HG03520 (cell line): ENCODE data around the gene TGFBR3.

Source experiments
- ATAC-seq: cut with Tn5 transposase; IDR thresholded peaks from one replicate; pipeline ENCODE4 v1.9.1; 2021; ENCODE audit warnings: mild to moderate bottlenecking, moderate library complexity; ENCODE audit not compliant: unreplicated experiment

The TGFBR3 gene

DNA sequence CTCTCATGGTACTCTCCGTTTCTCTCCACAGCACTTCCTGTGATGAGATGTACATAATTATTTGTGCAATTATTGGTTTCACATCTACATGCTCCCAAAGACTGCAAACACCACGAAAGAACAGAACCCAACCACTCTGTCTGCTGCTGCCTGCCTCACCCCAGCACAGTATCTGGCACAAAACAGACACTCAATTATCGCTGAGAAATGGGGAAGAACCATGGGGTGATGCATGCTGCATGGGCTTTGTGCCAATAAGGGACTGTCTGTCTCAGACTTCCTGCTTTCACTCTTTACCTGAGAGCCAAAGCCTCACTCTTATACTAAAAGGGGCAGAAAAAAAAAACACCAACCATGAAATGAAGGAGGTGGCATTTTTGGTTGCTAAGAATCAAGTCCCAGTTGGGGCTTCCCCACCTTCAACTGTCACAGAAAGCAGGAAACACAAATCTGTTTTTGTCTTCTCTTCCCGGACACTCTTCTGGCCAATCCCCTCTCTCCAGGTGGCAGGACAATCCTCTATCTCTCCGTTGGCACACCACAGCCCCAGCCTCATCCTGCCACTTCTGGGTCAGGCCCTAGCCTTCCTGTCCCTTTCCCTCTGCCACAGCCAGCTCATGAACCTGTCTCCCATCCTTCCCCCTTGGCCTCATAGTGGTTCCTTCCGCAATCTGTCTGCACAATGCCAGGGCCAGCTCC, 82.0 kb downstream of the TGFBR3 start:
- peak; percentile 75 for ATAC-seq

DNA sequence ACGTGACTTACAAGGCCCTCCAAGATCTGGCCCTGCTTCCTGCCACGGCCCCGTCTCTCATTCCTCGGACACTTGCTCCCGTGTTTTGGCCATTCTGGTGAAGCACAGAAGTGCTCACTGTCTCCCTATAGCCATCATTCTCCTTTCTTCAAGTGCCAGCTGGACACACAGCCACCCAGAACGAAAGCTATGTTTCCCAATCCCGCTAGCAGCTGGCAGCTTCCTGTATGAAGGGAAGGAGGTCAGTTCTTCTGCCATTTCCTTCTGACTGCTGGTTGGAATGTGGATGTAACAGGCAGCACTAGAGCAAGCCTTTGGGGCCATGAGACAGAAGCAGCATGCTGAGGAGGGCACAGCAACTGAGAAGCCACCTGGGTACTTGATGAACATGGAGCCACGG, 82.8 kb downstream of the TGFBR3 start:
- no peak for ATAC-seq

DNA sequence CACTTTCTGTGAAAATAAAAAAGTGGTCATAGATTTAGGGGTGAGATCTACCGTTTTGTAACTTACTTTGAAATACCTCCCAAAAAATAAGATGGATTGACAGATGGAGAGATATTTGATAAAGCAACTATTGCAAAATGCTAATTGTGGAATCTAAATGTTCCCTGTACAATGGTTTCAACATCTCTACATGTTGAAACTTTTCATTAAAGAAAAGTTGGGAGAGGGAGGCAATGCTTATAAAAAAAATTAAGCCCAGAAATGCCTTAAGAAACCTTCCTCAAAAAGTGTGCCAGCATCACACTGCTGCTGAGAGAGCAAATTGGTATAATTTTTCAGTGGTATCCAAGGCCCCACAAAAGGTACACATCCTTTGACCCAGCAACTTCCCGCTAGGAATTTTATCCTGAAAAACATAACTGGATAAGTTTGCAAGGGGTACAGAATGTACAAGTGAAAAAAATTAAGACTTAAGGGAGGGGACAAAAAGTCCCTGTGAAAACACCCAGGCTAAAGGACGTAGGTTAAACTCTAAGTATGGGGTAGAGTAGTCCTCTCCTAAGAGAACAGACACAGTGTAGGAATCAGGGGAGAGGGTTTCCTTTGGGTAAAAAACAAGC, 84.3 kb downstream of the TGFBR3 start:
- no peak for ATAC-seq

DNA sequence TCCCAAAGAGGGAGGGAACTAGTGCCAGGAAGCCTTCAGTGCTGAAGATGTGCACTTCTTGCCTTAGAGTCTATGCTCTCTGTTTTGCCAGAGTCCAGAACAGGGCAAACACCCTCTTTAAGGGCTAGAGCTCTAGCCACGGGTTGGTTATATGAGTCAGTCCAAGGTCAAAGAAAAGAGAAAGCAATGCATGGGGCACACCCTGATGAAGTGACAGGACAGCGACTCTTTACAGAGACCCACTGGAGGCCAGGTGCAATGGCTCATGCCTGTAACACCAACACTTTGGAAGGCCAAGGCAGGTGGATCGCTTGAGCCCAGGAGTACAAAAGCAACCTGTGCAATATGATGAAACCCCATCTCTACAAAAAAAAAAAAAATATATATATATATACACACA, 86.1 kb downstream of the TGFBR3 start:
- ATAC-seq = no peak

DNA sequence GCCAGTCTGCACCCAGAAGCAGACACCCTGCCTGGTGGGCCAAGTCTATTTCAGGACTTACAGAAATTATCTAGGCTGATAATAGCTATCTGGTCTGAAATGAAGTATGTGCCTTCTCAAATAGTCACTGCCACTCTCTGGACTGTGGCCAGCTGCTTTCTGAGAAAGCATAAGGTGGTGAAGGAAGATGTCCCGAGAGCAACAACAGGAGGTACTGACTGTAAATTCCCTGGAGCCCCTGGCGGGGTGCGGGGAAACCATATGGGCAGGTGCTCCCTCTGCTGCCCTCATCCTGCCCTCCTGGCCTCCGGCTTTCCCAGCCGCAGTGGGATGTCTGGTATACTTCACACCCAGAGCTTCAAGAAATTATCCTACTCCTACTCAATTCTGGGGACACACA, 86.8 kb downstream of the TGFBR3 start:
- no peak for ATAC-seq

DNA sequence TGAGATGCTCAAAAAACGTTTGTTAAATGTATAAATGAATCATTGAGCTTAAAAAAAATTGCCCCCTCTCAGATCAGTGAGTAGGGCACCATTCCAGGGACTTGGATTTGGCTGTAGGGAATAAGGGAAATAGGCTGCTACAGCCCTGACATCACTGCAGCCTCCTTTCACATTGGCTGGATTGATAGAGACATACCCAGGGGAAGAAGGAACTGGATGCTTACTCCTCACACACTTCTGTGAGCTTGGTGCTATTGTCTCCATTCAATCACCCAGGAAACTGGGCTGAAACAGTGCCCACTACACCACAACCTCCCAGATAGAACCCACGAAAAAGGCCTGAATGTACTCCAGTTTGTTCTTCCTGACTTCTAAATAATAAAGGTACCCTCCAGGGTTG, 87.2 kb downstream of the TGFBR3 start:
- ATAC-seq = no peak

DNA sequence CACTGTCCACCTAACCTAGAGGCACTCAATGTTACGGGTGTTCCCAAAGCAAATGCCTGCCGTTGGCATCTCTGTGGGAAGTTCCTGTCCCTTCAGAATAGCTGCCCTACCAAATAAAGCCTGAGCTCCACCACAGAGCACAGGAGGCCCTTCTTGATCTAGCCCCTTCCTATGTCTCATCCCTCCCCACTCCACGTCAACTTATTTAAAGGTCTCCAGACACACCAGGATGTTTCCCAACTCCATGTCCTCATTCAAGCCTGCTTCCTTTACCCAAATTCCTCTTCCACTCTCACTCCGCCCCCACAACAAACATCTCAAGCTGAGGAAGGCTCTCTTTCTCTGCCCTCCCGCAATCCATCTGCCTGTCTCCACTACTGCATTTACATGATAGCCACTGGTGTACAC, 87.7 kb downstream of the TGFBR3 start:
- ATAC-seq = no peak

DNA sequence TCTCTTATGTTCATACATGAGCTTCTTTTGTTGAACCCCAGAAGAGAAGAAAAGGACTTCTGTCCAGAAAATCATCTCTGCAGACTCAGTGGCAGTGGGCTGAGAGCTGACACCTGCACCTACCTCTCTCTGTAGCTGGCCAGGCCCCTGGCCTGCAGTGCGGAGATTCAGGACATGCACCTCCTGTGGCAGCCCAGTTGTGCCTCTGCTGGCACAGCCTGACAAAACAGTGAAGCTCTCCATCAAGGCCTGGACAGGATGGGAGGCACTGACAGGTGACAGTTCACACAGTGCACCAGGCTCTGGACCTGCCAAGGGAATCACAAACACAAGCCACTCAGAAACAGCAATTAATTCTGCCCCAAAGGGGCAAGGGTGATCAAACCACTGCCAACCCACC, 88.8 kb downstream of the TGFBR3 start:
- no peak for ATAC-seq

DNA sequence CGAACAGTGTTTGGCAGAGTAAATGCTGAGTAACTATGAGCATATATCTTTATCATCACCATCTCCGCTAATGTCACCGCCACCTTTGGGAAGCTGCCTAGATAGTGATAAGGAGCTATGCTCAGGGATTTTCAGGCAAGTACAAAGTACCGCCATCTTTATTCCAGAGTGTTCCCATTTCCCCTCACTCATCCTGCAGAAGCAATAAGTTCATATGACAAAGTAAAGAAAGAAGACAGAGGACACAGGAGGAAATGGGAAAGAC, 89.6 kb downstream of the TGFBR3 start:
- ATAC-seq = no peak

DNA sequence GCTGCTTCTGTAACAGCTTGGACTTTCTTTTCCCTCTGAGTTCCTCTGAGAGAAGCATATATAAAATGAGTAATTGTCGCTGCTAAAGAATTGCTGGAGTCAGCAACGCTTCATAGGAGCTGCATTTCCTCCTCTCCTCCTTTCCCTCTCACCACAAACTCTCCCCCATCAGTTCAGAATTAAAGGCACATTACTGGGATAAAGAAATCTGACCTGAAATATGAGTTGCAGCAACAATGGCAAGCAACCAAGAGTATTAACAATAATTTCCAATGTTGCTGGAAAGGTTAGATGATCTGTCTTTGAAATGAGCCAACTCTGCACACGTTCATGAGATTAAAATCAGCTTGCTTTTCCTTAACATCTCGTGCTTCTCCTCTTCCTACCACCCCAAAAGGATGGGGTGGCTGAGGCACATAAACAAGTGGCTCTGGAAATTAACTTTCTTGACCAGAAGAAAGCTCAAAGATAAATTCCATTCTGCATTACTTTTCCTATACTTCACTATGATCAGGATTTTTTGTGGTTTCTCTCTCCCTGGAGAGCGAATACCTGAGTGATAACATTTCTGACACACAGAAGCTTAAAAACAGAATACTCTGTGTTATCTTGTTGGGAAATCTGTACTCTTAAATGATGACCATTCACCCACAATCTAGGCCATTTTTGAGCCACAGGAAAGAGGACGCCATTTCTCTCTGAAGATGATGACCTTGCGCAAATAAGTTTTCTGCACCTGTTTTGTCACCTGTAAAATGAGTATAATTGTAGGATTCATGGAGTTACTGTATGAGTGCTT, 90.2 kb downstream of the TGFBR3 start:
- ATAC-seq = no peak

DNA sequence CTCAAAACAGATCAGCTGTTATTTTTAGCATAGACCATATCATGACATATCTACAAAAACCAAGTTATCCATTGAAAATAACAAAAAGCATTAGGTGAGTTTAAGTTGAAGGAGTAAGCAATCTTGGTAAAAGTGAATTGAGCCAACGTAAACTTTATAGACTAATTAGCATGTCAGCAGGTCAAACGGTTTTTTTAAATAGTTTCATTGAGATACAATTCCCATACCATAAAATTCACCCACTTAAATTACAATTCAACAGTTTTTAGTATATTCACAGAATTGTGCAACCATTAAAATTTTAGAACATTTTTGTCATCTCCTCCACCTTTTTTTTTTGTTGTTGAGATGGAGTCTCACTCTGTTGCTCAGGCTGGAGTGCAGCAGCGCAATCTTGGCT, 92.1 kb downstream of the TGFBR3 start:
- ATAC-seq = no peak

DNA sequence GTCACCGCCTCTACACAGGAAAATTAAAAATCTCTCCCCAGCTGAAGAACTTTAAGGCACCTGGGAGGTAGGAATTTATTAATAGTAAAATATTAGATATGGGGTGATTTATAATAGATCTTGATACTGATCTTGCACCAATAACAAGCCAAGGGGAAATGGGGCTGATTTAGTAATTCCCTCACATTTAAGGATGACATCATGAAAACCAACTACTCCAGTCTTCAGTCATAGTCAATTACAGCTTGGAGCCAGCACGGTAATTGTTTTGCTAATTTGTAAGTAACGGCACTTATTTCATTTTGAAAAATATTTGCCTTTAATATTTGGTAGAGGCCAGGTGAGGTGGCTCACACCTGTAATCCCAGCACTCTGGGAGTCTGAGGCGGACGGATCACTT, 92.8 kb downstream of the TGFBR3 start:
- ATAC-seq = no peak

DNA sequence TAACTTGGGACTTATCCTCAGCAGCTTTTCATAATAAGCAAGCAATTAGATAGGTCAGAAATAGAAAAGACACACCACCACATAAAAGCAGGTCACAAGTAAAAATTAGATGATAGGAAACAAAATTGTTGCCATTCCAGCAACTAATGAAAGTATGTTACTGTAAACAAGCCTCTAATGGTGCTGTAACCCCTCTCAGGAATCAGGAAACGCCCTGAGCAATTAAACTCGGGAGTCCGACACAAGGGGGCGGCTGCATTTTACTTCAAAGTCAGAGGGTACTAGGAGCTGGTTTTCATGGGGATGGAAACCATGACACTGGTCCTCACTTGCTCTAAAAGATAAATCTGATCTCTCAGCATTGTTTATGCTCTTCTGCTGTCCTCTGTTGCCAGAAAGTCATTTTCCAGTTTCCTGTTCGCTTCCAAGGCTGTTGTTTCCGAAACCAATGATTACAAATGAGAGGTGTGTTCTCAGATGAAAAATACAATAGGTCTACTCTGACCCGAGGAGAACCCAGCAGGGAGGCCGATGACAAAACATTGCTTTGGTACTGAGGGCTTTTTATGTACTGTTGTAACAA, 93.4 kb downstream of the TGFBR3 start:
- ATAC-seq = no peak

DNA sequence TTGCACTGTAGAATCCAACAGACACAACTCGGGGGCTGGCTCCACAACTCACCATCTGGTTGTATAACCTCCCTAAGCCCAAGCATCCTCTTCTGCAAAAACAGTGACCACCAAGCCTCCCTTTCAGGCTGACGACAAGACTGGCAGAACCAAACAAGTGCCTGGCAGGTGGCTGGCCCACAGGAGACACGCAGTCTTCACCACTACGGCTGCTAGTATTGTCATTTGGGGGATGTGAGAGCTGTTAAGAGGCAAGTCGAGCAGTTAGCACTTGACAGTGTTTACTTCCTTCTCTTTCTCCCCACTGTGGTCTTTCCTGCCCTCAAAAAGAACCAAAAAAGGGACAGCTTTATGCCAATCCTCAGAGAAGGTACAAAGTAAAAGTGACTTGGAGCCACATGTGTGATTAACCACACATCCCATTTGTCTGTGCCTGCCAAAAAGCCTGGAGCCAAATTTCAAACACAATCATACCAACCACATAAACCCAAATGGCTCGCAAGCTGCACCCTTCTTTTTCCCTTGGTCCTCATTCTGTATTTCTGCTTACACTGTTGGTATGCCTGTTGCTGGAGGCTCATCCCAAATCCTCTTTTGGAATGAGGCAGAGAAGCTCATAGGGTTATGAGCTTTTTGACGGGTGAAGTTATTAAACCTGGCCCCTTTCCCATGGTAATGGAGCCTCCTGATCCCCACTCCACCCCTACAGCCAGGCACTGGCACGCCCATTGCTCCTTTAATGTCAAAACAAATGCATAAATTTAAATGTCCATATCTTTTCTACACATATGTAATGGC, 94.1 kb downstream of the TGFBR3 start:
- ATAC-seq = no peak

DNA sequence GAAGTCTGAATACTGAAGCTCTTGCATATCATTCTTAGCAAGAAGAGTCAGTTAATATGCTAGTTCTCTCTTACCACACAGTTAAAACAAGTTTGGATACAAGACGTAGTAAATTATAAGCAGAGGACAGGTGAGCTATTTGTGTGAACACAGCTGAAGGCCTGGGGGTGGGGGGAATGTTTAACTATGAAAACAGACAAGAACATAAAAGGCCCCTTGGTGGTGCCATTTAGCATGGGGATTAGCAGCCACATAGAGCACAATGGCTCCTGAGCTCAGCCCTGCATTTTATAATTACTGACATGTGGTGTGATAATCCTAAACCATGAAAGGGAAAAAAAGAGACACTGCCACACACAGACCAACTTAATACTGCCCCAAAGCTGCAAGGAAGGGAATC, 94.8 kb downstream of the TGFBR3 start:
- ATAC-seq = no peak

DNA sequence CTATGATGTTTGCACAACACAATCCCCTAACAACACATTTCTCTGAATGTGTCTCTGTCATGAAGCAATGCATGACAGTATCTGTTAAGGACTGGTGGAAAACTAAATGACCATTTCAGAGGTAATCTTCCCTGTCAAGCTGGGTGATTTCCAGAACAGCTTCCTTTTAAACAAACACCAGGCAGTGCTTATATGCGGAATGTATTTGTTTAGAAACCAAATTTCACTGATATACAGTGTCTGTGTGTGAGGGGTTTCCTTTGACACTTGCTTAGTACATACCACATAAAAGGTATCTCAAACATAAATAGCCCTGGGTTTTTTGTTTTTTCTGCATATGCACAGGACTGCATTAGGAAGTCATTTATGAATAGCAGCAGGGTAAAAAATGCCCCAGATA, 95.6 kb downstream of the TGFBR3 start:
- ATAC-seq = no peak

DNA sequence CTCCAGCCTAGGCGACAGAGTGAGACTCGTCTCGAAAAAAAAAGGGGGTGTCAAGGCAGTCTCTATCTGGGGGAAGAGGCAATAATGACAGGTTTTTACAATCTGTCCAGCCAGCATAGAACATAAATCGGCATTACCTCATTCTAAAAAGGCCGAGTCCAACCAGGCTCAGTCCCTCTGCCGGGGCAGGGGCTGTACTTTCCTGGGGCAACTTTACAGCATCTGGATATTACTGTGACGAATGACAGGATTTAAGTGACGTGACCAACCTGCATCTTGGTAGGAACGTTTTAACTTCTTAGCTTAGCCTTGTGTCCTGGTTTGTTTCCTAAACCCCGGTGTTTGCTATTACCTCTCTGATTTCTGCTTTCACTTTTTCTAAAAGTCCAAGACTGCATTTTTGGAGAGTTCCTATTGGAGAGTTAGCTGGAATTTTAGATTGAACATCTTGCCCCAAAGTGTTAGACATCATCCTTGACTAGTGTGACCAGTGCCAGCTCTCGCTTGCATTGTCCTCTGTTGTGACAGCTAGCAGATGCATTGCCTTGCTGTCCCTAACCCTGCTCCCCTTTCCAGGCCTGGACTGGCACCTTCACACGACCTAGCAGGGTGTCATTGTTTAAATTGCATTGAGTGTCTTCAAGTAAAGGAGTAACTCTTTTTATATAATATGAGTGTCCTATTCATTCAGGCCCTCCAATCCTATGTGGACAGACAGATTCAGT, 96.5 kb downstream of the TGFBR3 start:
- ATAC-seq = no peak

DNA sequence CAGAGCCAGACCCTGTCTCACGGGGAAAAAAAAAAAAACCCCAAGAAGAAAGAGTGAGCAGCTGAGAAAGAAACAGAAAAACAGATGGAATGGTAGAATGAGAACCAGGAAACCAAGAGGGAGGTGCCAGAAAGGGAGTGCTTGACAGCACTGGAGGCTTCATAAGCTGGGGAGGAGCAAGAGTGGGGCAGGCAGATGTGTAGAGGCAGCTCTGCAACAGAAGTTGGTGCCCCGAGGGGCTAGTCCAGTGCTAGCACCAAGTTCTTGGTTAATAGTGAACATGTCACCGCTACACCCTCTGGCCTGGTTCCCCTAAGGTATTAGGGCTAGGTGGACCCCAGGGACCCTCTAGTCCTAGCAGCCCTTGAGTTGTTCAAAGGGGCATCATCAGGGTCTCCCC, 98.0 kb downstream of the TGFBR3 start:
- ATAC-seq = no peak

DNA sequence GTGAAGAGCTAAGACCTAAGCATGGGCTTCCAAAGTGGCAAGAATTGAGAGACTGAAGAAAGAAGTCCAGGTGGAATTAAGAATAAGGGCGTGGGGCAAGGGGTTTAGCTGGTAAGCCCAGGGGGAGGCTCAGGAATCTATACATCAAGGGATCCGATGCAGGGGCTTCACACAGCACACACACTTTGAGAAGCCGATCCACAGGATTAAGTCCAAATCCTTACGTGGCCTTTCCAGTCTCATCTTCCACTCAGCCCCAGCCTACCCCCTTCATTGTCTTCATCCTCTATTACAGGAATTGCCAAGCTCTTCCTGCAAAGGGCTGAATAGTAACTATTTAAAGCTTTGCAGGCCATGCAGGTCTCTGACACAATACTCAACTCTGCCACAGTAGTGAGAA, 101.3 kb downstream of the TGFBR3 start:
- no peak for ATAC-seq

DNA sequence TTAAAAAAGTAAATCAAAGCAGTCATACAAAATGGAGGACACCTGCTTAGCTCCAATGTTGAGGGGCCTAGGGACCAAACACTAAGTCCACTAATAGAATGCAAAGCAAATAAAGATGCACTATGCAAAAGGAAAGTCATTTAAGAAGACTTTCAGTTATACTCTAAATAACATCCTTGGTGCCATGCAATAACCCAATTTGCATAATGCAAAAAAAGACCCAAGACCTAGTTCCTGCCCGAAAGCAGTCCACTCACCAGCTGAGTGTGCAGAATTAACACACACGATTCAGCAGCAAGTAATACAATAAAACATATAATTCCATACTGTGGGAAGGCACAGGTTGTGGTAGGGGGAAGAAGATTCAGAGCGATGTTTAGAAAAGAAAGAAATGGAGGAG, 101.8 kb downstream of the TGFBR3 start:
- ATAC-seq = peak; percentile 80
